Vagina (tissue), 2 donors: ENCODE results near the gene AGTPBP1.

ENCODE experiments used
- CTCF ChIP-seq, 3 experiments: fragments of 450-650 bp in 2 of 3; fragments of 200-600 bp in 1 of 3; sonication (generic) in 1 of 3; IDR thresholded peaks; one replicate each; pipeline ENCODE4 v1.5.1; 2017 to 2019; ENCODE audit warnings: antibody characterized with exemption in 3 of 3, mild to moderate bottlenecking in 2 of 3, moderate library complexity in 2 of 3
- POLR2A ChIP-seq, 2 donors: fragments of 450-650 bp; IDR thresholded peaks; one replicate each; pipeline ENCODE4 v1.6.1; 2017; ENCODE audit warnings: antibody characterized with exemption in 2 of 2, mild to moderate bottlenecking in 2 of 2, moderate library complexity in 2 of 2

GRCh38 chr9:85630676-85631075 is 111.1 kb downstream of the AGTPBP1 start:
- no peak for TF ChIP-seq CTCF (IDR thresholded peaks at IDR 0.05)
- no peak for TF ChIP-seq POLR2A (IDR thresholded peaks at IDR 0.05)
